Omental fat pad (tissue), 4 donors: ENCODE results near the gene ZNF526. TPM values are rescaled to one million over a fixed set of nuclear protein-coding genes. Genes with fewer than 3 reads are reported as not detected.
A peak's percentile ranks its signal among the peaks of the same experiment; 100 is the strongest.

Experiments
- ATAC-seq: fragments of 150-250 bp; one replicate; pipeline ENCODE4 v1.9.1; 2016; ENCODE audit warnings: mild to moderate bottlenecking, moderate library complexity; ENCODE audit not compliant: low FRiP score
- DNase-seq: peaks from one replicate; pipeline ENCODE4 v3.0.0-alpha.2; 2019; ENCODE audit warnings: low spot score
- CTCF ChIP-seq, 3 donors: fragments of 450-650 bp; IDR thresholded peaks; one replicate each; pipeline ENCODE4 v1.5.1; 2016 to 2017; ENCODE audit warnings: antibody characterized with exemption in 3 of 3, mild to moderate bottlenecking in 3 of 3, moderate library complexity in 2 of 3
- total RNA-seq, 4 donors: library from RNA; depleted of rRNA; stranded (reverse); fragments of >200 nt; gene quantifications; one replicate each; pipeline ENCODE4 v1.1.0, GENCODE V29; 2016

ZNF526 gene
- 1 to 10 TPM; 3.2 to 7.6 (median 5.7) TPM for total RNA-seq

- no peak for TF ChIP-seq CTCF (IDR thresholded peaks at IDR 0.05)
- ATAC-seq, result peak; percentile 91
Observed at GRCh38 chr19:42219812-42220750, at the start of gene ZNF526. TSS of gene ZNF526 (plus strand) at chr19:42220312. CDS start at chr19:42224404, 4,092 bp downstream.

GRCh38 chr19:42170715-42171114 lies 49.4 kb upstream of the ZNF526 start:
- TF ChIP-seq CTCF (IDR thresholded peaks at IDR 0.05), result no peak
- ATAC-seq, result no peak
- no peak for DNase-seq

More at GRCh38 chr19:42219812-42220750, at the start of gene ZNF526:
- DNase-seq, result peak; percentile 83

GRCh38 chr19:42172261-42172660 lies 47.9 kb upstream of the ZNF526 start:
- DNase-seq (no peak), ATAC-seq (no peak)
- TF ChIP-seq CTCF (IDR thresholded peaks at IDR 0.05), result no peak

- no peak for TF ChIP-seq CTCF (IDR thresholded peaks at IDR 0.05)
- no peak for ATAC-seq
- DNase-seq, result no peak
Observed at GRCh38 chr19:42173695-42174094, 46.4 kb upstream of the ZNF526 start.

GRCh38 chr19:42174188-42174587 lies 45.9 kb upstream of the ZNF526 start:
- DNase-seq (no peak), ATAC-seq (no peak)
- TF ChIP-seq CTCF (IDR thresholded peaks at IDR 0.05), result no peak

- DNase-seq (no peak), ATAC-seq (no peak)
- TF ChIP-seq CTCF (IDR thresholded peaks at IDR 0.05), result no peak
Observed at GRCh38 chr19:42174958-42175734, 45.0 kb upstream of the ZNF526 start.
